Neural crest cell (in vitro differentiated cells): ENCODE measurements around the gene SHMT1. TPM values are rescaled to one million over a fixed set of nuclear protein-coding genes. Genes with fewer than 3 reads are reported as not detected.

Source experiments
- DNase-seq: peaks from one replicate; pipeline ENCODE4 v3.0.0; 2021; ENCODE audit warnings: low read depth, mixed read lengths, low spot score
- H3K27ac Mint-ChIP-seq: one replicate; pipeline ENCODE4 v1.8.0; 2021; ENCODE audit warnings: mild to moderate bottlenecking, mixed read lengths; ENCODE audit not compliant: unreplicated experiment
- H3K27me3 Mint-ChIP-seq: 2 replicates; pipeline ENCODE4 v1.8.0; 2021; ENCODE audit warnings: low read depth, mild to moderate bottlenecking, mixed read lengths
- H3K36me3 Mint-ChIP-seq: 2 replicates; pipeline ENCODE4 v1.8.0; 2021; ENCODE audit warnings: low read depth, mild to moderate bottlenecking, mixed read lengths
- H3K4me1 Mint-ChIP-seq: 2 replicates; pipeline ENCODE4 v1.8.0; 2021; ENCODE audit warnings: mixed read lengths
- H3K4me3 Mint-ChIP-seq: one replicate; pipeline ENCODE4 v1.8.0; 2021; ENCODE audit warnings: mild to moderate bottlenecking, mixed read lengths
- H3K9me3 Mint-ChIP-seq: 2 replicates; pipeline ENCODE4 v1.8.0; 2021; ENCODE audit warnings: mixed read lengths
- CTCF ChIP-seq: fragments of 200-600 bp; sonication (generic); conservative IDR thresholded peaks from 2 replicates; pipeline ENCODE4 v1.5.0; 2021; ENCODE audit warnings: antibody characterized with exemption, mild to moderate bottlenecking
- microRNA-seq: library from miRNA; unstranded; fragments of <30 nt; microRNA quantifications from one replicate; pipeline ENCODE4, GENCODE V29; 2020
- total RNA-seq: library from RNA; stranded (reverse); gene quantifications from 2 replicates; pipeline ENCODE4 v1.2.1, GENCODE V29; 2021

Gene SHMT1
- total RNA-seq, 1 donor from 2014 or later = 43.9 TPM

GRCh38 chr17:18285296-18285695 lies 78.1 kb downstream of the SHMT1 start:
- Mint-ChIP-seq H3K9me3 (no peaks in the 10 kb centered on the region), H3K36me3 (peaks cover 12% of the 10 kb centered on the region), H3K4me3 (no peak overlapping the region), H3K4me1 (no peaks in the 10 kb centered on the region), H3K27me3 (no peaks in the 10 kb centered on the region), H3K27ac (no peak overlapping the region)
- no peak for TF ChIP-seq CTCF
- DNase-seq = no peak

- Mint-ChIP-seq H3K9me3 (no peaks in the 10 kb centered on the region), H3K36me3 (peaks cover 9% of the 10 kb centered on the region), H3K27ac (no peak overlapping the region), H3K4me3 (no peak overlapping the region), H3K4me1 (no peaks in the 10 kb centered on the region), H3K27me3 (no peaks in the 10 kb centered on the region)
- no peak for DNase-seq
- TF ChIP-seq CTCF = no peak
Observed at GRCh38 chr17:18281788-18282187, 81.6 kb downstream of the SHMT1 start.

- Mint-ChIP-seq H3K36me3 (peaks cover 9% of the 10 kb centered on the region), H3K4me1 (no peaks in the 10 kb centered on the region), H3K9me3 (no peaks in the 10 kb centered on the region), H3K27ac (no peak overlapping the region), H3K4me3 (no peak overlapping the region), H3K27me3 (no peaks in the 10 kb centered on the region)
- no peak for TF ChIP-seq CTCF
- DNase-seq = no peak
Observed at GRCh38 chr17:18280766-18281371, 82.5 kb downstream of the SHMT1 start.

- Mint-ChIP-seq H3K4me3 (no peak overlapping the region), H3K27ac (no peak overlapping the region), H3K36me3 (peaks cover 5% of the 10 kb centered on the region)
Observed at GRCh38 chr17:18280249-18280648, 83.1 kb downstream of the SHMT1 start.

GRCh38 chr17:18278867-18279266 lies 84.5 kb downstream of the SHMT1 start:
- Mint-ChIP-seq H3K4me3 (no peak overlapping the region), H3K4me1 (no peaks in the 10 kb centered on the region), H3K27ac (no peak overlapping the region), H3K9me3 (no peaks in the 10 kb centered on the region), H3K36me3 (no peaks in the 10 kb centered on the region), H3K27me3 (no peaks in the 10 kb centered on the region)
- TF ChIP-seq CTCF = no peak
- no peak for DNase-seq

More at GRCh38 chr17:18280249-18280648, 83.1 kb downstream of the SHMT1 start:
- no peak for DNase-seq
- TF ChIP-seq CTCF = no peak
- Mint-ChIP-seq H3K4me1 (no peaks in the 10 kb centered on the region), H3K27me3 (no peaks in the 10 kb centered on the region), H3K9me3 (no peaks in the 10 kb centered on the region)

Small RNA genes lying within 50 kb of the gene (microRNA-seq; reads per million reads assigned to microRNA genes)
- not detected for gene MIR6778

Other genes with a start within 250 kb of the SHMT1 start
- gene ALKBH5, start 179.7 kb downstream of the SHMT1 start, total RNA-seq = 104 and 109 TPM in 2 replicates
- 93.3 and 99.3 TPM in 2 replicates for gene LLGL1, start 137.9 kb downstream of the SHMT1 start, total RNA-seq
- 181 and 183 TPM in 2 replicates for gene FLII, start 104.8 kb downstream of the SHMT1 start, total RNA-seq
- gene MIEF2, start 102.9 kb downstream of the SHMT1 start, total RNA-seq = 8.8 and 12.2 TPM in 2 replicates
- gene TOP3A, start 48.6 kb downstream of the SHMT1 start, total RNA-seq = 98.5 and 107 TPM in 2 replicates
- gene SMCR8, start 48.3 kb downstream of the SHMT1 start, total RNA-seq = 20.2 and 20.8 TPM in 2 replicates
- gene EVPLL, start 14.2 kb upstream of the SHMT1 start, total RNA-seq = not detected in 2 replicates
- gene LGALS9C, start 113.2 kb upstream of the SHMT1 start, total RNA-seq = not detected in 2 replicates